GM12878 (cell line): ENCODE results near the gene TDRD7. TPM values are rescaled to one million over a fixed set of nuclear protein-coding genes. Genes with fewer than 3 reads are reported as not detected.

Source experiments
- ATF3 ChIP-seq: IDR thresholded peaks from 2 replicates; pipeline ENCODE4 v1.6.1; 2011; ENCODE audit warnings: low read depth, mild to moderate bottlenecking, low read length, moderate library complexity, borderline replicate concordance; ENCODE audit errors: extremely low read depth
- ATF7 ChIP-seq: fragments of 450-650 bp; IDR thresholded peaks from 2 replicates; pipeline ENCODE4 v1.6.1; 2016; ENCODE audit warnings: low read depth, mild to moderate bottlenecking
- CTCF ChIP-seq, 3 experiments: IDR thresholded peaks in 2 of 3; conservative IDR thresholded peaks in 1 of 3; 2 replicates each; pipeline ENCODE4 v1.5.1; 2011; ENCODE audit warnings: low read depth in 3 of 3, low read length in 3 of 3, mild to moderate bottlenecking in 3 of 3, control low read depth in 2 of 3, moderate library complexity in 2 of 3, inconsistent platforms in 1 of 3, mixed read lengths in 1 of 3; ENCODE audit not compliant: control insufficient read depth in 2 of 3, insufficient read depth in 1 of 3; ENCODE audit errors: extremely low read depth in 1 of 3
- E2F8 ChIP-seq: fragments of 450-650 bp; IDR thresholded peaks from 2 replicates; pipeline ENCODE4 v1.6.1; 2018; ENCODE audit warnings: mild to moderate bottlenecking, low read depth, moderate library complexity; ENCODE audit not compliant: partially characterized antibody
- ELK1 ChIP-seq: IDR thresholded peaks from 2 replicates; pipeline ENCODE4 v1.6.1; 2012; ENCODE audit warnings: low read depth, low read length, improper control_type of control experiment
- GATAD2B ChIP-seq: fragments of 450-650 bp; conservative IDR thresholded peaks from 2 replicates; pipeline ENCODE4 v1.6.1; 2017; ENCODE audit warnings: low read depth, mild to moderate bottlenecking, moderate library complexity
- KAT2A ChIP-seq: conservative IDR thresholded peaks from 2 replicates; pipeline ENCODE4 v1.6.1; 2011; ENCODE audit warnings: low read depth, low read length; ENCODE audit not compliant: control insufficient read depth
- LARP7 ChIP-seq: fragments of 450-650 bp; IDR thresholded peaks from 2 replicates; pipeline ENCODE4 v1.6.1; 2017; ENCODE audit warnings: mild to moderate bottlenecking
- MEF2A ChIP-seq: IDR thresholded peaks from 2 replicates; pipeline ENCODE4 v1.6.1; 2011; ENCODE audit warnings: low read depth, mild to moderate bottlenecking, low read length, moderate library complexity; ENCODE audit not compliant: insufficient read depth
- MYB ChIP-seq: fragments of 150-350 bp; IDR thresholded peaks from 2 replicates; pipeline ENCODE4 v1.6.1; 2014; ENCODE audit warnings: mild to moderate bottlenecking, low read depth, low read length, borderline replicate concordance
- POLR2AphosphoS5 ChIP-seq: IDR thresholded peaks from 2 replicates; pipeline ENCODE4 v1.6.1; 2011; ENCODE audit warnings: mild to moderate bottlenecking, low read length, inconsistent platforms
- RAD21 ChIP-seq: IDR thresholded peaks from 2 replicates; pipeline ENCODE4 v1.6.1; 2011; ENCODE audit warnings: mild to moderate bottlenecking, low read depth, low read length, moderate library complexity; ENCODE audit not compliant: insufficient read depth
- RAD51 ChIP-seq: fragments of 450-650 bp; IDR thresholded peaks from 2 replicates; pipeline ENCODE4 v1.6.1; 2016; ENCODE audit warnings: moderate library complexity, mild to moderate bottlenecking, inconsistent platforms
- RELA ChIP-seq: fragments of 450-650 bp; IDR thresholded peaks from 2 replicates; pipeline ENCODE4 v1.8.0; 2014; ENCODE audit warnings: borderline replicate concordance; ENCODE audit not compliant: partially characterized antibody
- SMC3 ChIP-seq: IDR thresholded peaks from 2 replicates; pipeline ENCODE4 v1.6.1; 2011; ENCODE audit warnings: low read length, improper control_type of control experiment, borderline replicate concordance
- SP1 ChIP-seq: IDR thresholded peaks from one replicate; pipeline ENCODE4 v1.6.1; 2011; ENCODE audit warnings: low read depth, low read length
- ZBTB4 ChIP-seq: fragments of 450-650 bp; formaldehyde crosslinking; IDR thresholded peaks from 2 replicates; pipeline ENCODE4 v1.4.0; 2022; ENCODE audit warnings: mild to moderate bottlenecking, moderate library complexity
- polyA plus RNA-seq, 11 experiments: library from polyadenylated mRNA; depleted of rRNA in 4 of 11; unstranded in 6 of 11; stranded (reverse) in 5 of 11; fragments of >200 nt; fragmentation: Nextera tagmentation in 4 of 11; fragmentation: Illumina TruSeq in 1 of 11; extraction: Ambion mirVana in 4 of 11; extraction: Trizol in 1 of 11; gene quantifications; 1 replicate in 1 of 11; 2 replicates in 10 of 11; pipeline versions ENCODE4 v1.2.1 to v1.2.3, GENCODE V29; 2011 to 2016; ENCODE audit warnings: inconsistent platforms in 2 of 11, missing spikeins in 2 of 11, low read depth in 1 of 11
- total RNA-seq, 4 experiments: library from RNA; depleted of rRNA in 3 of 4; stranded (reverse); fragments of >200 nt in 3 of 4; fragmentation: Illumina TruSeq in 1 of 4; extraction: Trizol in 1 of 4; gene quantifications; 2 replicates each; pipeline versions ENCODE4 v1.2.1 to v1.2.3, GENCODE V29; 2013 to 2021

The TDRD7 gene
- total and polyA plus RNA-seq, 10 of the 15 experiments (the other 5 are each of a cell fraction or from before 2014, with no cell fraction given): 5.7 to 26.4 (median 16.2) TPM

GRCh38 chr9:97386733-97387503 lies 25.0 kb upstream of the TDRD7 start (continued):
- TF ChIP-seq ELK1: no peak
- no peak for TF ChIP-seq MEF2A
- peak; percentile 52; the same call in 1 of the 2 replicates for TF ChIP-seq GATAD2B
- no peak for TF ChIP-seq ATF7
- peak; percentile 8 for TF ChIP-seq SP1
- TF ChIP-seq ATF3: 0 out of 2 replicates have a peak, but pooled peaks have one; percentile 2
- TF ChIP-seq E2F8: no peak
- peak; percentile 91 for TF ChIP-seq RAD21
- no peak for TF ChIP-seq RAD51
- peak; percentile 95 to 100 (median 98) for TF ChIP-seq CTCF (IDR thresholded peaks at IDR 0.05 in 2 of 3, conservative IDR thresholded peaks at IDR 0.05 in 1 of 3; ENCODE audit: control insufficient read depth in 2 of 3, extremely low read depth in 1 of 3, insufficient read depth in 1 of 3, low read depth in 3 of 3, low read length in 3 of 3)
- TF ChIP-seq RELA: no peak
- TF ChIP-seq KAT2A: no peak
- no peak for TF ChIP-seq POLR2AphosphoS5
- peak; percentile 72; the same call in 1 of the 2 replicates for TF ChIP-seq LARP7
- TF ChIP-seq MYB: no peak
- TF ChIP-seq SMC3: peak; percentile 83
- no peak for TF ChIP-seq ZBTB4 (CRISPR knock-in tag)
